K562 (cell line): ENCODE measurements around the gene ALDH1A2. TPM values are rescaled to one million over a fixed set of nuclear protein-coding genes. Genes with fewer than 3 reads are reported as not detected.

Experiments
- ARID3B ChIP-seq: fragments of 250-450 bp; sonication (Bioruptor Pico); IDR thresholded peaks from 2 replicates; pipeline ENCODE4 v1.4.0; 2020; ENCODE audit warnings: borderline replicate concordance
- CTCFL ChIP-seq: IDR thresholded peaks from 2 replicates; pipeline ENCODE4 v1.6.1; 2011; ENCODE audit warnings: borderline replicate concordance, low read depth, mild to moderate bottlenecking, moderate library complexity, low read length; ENCODE audit not compliant: insufficient read depth, poor library complexity, severe bottlenecking
- EHMT2 ChIP-seq: fragments of 450-650 bp; IDR thresholded peaks from 2 replicates; pipeline ENCODE4 v1.6.1; 2018; ENCODE audit warnings: antibody characterized with exemption
- EP400 ChIP-seq: fragments of 450-650 bp; IDR thresholded peaks from 2 replicates; pipeline ENCODE4 v1.6.1; 2017; ENCODE audit warnings: antibody characterized with exemption, mild to moderate bottlenecking, moderate library complexity
- FOXA1 ChIP-seq: fragments of 450-650 bp; IDR thresholded peaks from 2 replicates; pipeline ENCODE4 v1.6.1; 2016; ENCODE audit warnings: mild to moderate bottlenecking, borderline replicate concordance
- HLTF ChIP-seq: fragments of 450-650 bp; IDR thresholded peaks from 2 replicates; pipeline ENCODE4 v1.6.1; 2016
- HOMEZ ChIP-seq: fragments of 250-450 bp; sonication (Bioruptor Pico); IDR thresholded peaks from 2 replicates; pipeline ENCODE4 v1.4.0; 2020; ENCODE audit warnings: mild to moderate bottlenecking, moderate library complexity
- HOXB6 ChIP-seq: fragments of 250-450 bp; sonication (Bioruptor Pico); IDR thresholded peaks from 2 replicates; pipeline ENCODE4 v1.5.1; 2022; ENCODE audit warnings: mild to moderate bottlenecking, borderline replicate concordance
- IRF1 ChIP-seq: sonication (generic); formaldehyde crosslinking; IDR thresholded peaks from 2 replicates; pipeline ENCODE4 v1.8.0; 2022; ENCODE audit warnings: missing genetic modification reagents, mild to moderate bottlenecking, borderline replicate concordance
- MCM7 ChIP-seq, 2 experiments: fragments of 450-650 bp; IDR thresholded peaks; 2 replicates each; pipeline ENCODE4 v1.6.1; 2016 to 2018
- NR4A1 ChIP-seq, 2 experiments: fragments of 250-450 bp in 1 of 2; fragments of 450-650 bp in 1 of 2; sonication (Bioruptor Pico) in 1 of 2; IDR thresholded peaks; 2 replicates each; pipeline versions ENCODE4 v1.4.0 to v1.6.1; 2016 to 2020; ENCODE audit warnings: mild to moderate bottlenecking in 2 of 2, missing compliant biosample characterization in 1 of 2, missing genetic modification characterization in 1 of 2, moderate library complexity in 1 of 2
- RB1 ChIP-seq: fragments of 450-650 bp; IDR thresholded peaks from 2 replicates; pipeline ENCODE4 v1.6.1; 2017; ENCODE audit warnings: low read depth, mild to moderate bottlenecking
- RBM17 ChIP-seq: fragments of 200-400 bp; formaldehyde crosslinking; IDR thresholded peaks from 2 replicates; pipeline ENCODE4 v1.6.1; 2017; ENCODE audit warnings: low read depth, mild to moderate bottlenecking, low read length, borderline replicate concordance
- SMAD2 ChIP-seq: fragments of 150-350 bp; IDR thresholded peaks from 2 replicates; pipeline ENCODE4 v1.6.1; 2014; ENCODE audit warnings: low read depth, mild to moderate bottlenecking, low read length
- SMAD3 ChIP-seq: fragments of 450-650 bp; formaldehyde crosslinking; conservative IDR thresholded peaks from 2 replicates; pipeline ENCODE4 v1.4.0; 2020; ENCODE audit warnings: mild to moderate bottlenecking
- SRSF3 ChIP-seq: fragments of 200-400 bp; formaldehyde crosslinking; IDR thresholded peaks from 2 replicates; pipeline ENCODE4 v1.6.1; 2016; ENCODE audit warnings: mild to moderate bottlenecking, low read length, moderate library complexity; ENCODE audit not compliant: insufficient read depth
- TCF7 ChIP-seq: sonication (generic); IDR thresholded peaks from 2 replicates; pipeline ENCODE4 v1.6.1; 2016; ENCODE audit warnings: antibody characterized with exemption, borderline replicate concordance
- TRIM24 ChIP-seq, 2 experiments: fragments of 450-650 bp; IDR thresholded peaks; 2 replicates each; pipeline ENCODE4 v1.6.1; 2016
- ZNF175 ChIP-seq: fragments of 200-800 bp; sonication (Bioruptor generic); IDR thresholded peaks from 2 replicates; pipeline ENCODE4 v1.6.1; 2016; ENCODE audit warnings: low read depth, mild to moderate bottlenecking, missing genetic modification characterization, missing compliant biosample characterization
- ZNF217 ChIP-seq: sonication (generic); formaldehyde crosslinking; IDR thresholded peaks from 2 replicates; pipeline ENCODE4 v1.8.0; 2022; ENCODE audit warnings: mild to moderate bottlenecking, missing genetic modification reagents
- ZNF274 ChIP-seq: IDR thresholded peaks from 2 replicates; pipeline ENCODE4 v1.6.1; 2011; ENCODE audit warnings: low read depth, mild to moderate bottlenecking, low read length, moderate library complexity, borderline replicate concordance
- ZNF280A ChIP-seq: fragments of 450-650 bp; IDR thresholded peaks from 2 replicates; pipeline ENCODE4 v1.6.1; 2018; ENCODE audit warnings: mild to moderate bottlenecking, low read depth; ENCODE audit not compliant: partially characterized antibody
- ZNF354B ChIP-seq: fragments of 250-450 bp; sonication (Bioruptor Pico); IDR thresholded peaks from 2 replicates; pipeline ENCODE4 v1.4.0; 2020
- polyA plus RNA-seq, 8 experiments: library from polyadenylated mRNA; depleted of rRNA in 4 of 8; stranded (reverse) in 5 of 8; unstranded in 3 of 8; fragments of >200 nt; fragmentation: Nextera tagmentation in 2 of 8; fragmentation: Illumina TruSeq in 1 of 8; extraction: Ambion mirVana in 2 of 8; extraction: Trizol in 1 of 8; gene quantifications; 2 replicates each; pipeline versions ENCODE4 v1.2.1 to v1.2.3, GENCODE V29; 2011 to 2014; ENCODE audit warnings: inconsistent platforms in 1 of 8, missing spikeins in 1 of 8
- total RNA-seq, 7 experiments: library from RNA; depleted of rRNA in 6 of 7; stranded (reverse); fragments of >200 nt in 6 of 7; fragmentation: Illumina TruSeq in 2 of 7; extraction: Trizol in 2 of 7; gene quantifications; 2 replicates each; pipeline versions ENCODE4 v1.2.1 to v1.2.3, GENCODE V29; 2011 to 2021; ENCODE audit warnings: low replicate concordance in 1 of 7

ALDH1A2 gene
- total and polyA plus RNA-seq, 9 of the 15 experiments (the other 6 are each of a cell fraction or from before 2014, with no cell fraction given) = 115 to 393 (median 333) TPM

- TF ChIP-seq IRF1 (CRISPR knock-in tag) (no peak), EHMT2 (no peak), HLTF (no peak), EP400 (no peak), SRSF3 (no peak), RB1 (no peak), HOXB6 (CRISPR knock-in tag) (no peak), RBM17 (no peak), TRIM24 (IDR thresholded peaks at IDR 0.05) (peak; percentile 80 to 91), NR4A1 (CRISPR knock-in tag; IDR thresholded peaks at IDR 0.05) (no peak), NR4A1 (tag; IDR thresholded peaks at IDR 0.05) (no peak), ZNF175 (CRISPR knock-in tag) (no peak), MCM7 (IDR thresholded peaks at IDR 0.05) (no peak), ZNF217 (no peak), SMAD2 (no peak), HOMEZ (no peak), ZNF280A (no peak), ZNF354B (CRISPR knock-in tag) (no peak), ARID3B (CRISPR knock-in tag) (no peak), SMAD3 (CRISPR knock-in tag) (peak; percentile 65; the same call in 1 of the 2 replicates), TCF7 (no peak), FOXA1 (no peak), CTCFL (no peak), ZNF274 (no peak)
These were observed 49.3 kb upstream of the ALDH1A2 start (continued) for GRCh38 chr15:58114812-58115211.
